Mucosa of descending colon (tissue), 3 donors: ENCODE measurements around the gene ZCWPW1. TPM values are rescaled to one million over a fixed set of nuclear protein-coding genes. Genes with fewer than 3 reads are reported as not detected.

Source experiments
- ATAC-seq: fragments of 200-7000 bp; cut with Tn5 transposase; one replicate; pipeline ENCODE4 v1.9.1; 2020; ENCODE audit warnings: mild to moderate bottlenecking, moderate library complexity
- DNase-seq, 3 donors: peaks; one replicate each; pipeline ENCODE4 v3.0.0-alpha.2; 2020
- H3K36me3 ChIP-seq: fragments of 200-600 bp; one replicate; pipeline ENCODE4 v1.8.0; 2021; ENCODE audit warnings: low read depth, mild to moderate bottlenecking
- H3K4me1 ChIP-seq: fragments of 200-600 bp; one replicate; pipeline ENCODE4 v1.8.0; 2021; ENCODE audit warnings: low read depth, mild to moderate bottlenecking
- H3K4me3 ChIP-seq: fragments of 200-600 bp; one replicate; pipeline ENCODE4 v1.8.0; 2021; ENCODE audit warnings: mild to moderate bottlenecking
- H3K9me3 ChIP-seq: fragments of 200-600 bp; one replicate; pipeline ENCODE4 v1.8.0; 2021; ENCODE audit warnings: mild to moderate bottlenecking
- CTCF ChIP-seq: fragments of 200-600 bp; IDR thresholded peaks from one replicate; pipeline ENCODE4 v1.8.0; 2022; ENCODE audit warnings: antibody characterized with exemption, mild to moderate bottlenecking
- intact Hi-C, 2 donors: fragments of 100-400 bp; cut with DNase I in 1 of 2; cut with micrococcal nuclease in 1 of 2; formaldehyde crosslinking; loops; one replicate each; pipeline versions ENCODE4 v1.11.0 to v1.11.1; 2022; cut with DNase I, micrococcal nuclease
- total RNA-seq, 3 donors: library from RNA; stranded (reverse); fragmentation: NEBNext Ultra II Directional in 2 of 3; extraction: Animal tissue kit (Norgen Biotek cat#: 25700) in 2 of 3; gene quantifications; one replicate each; pipeline versions ENCODE4 v1.2.1 to v1.2.4, GENCODE V29; 2021 to 2023
- donor health status: DM: no; HTN: no; CAD: no; lungs with moderate emphysema.
- donor health status: DM: no; HTN: no; CAD: no.
- donor health status: DM: no; HTN: yes; CAD: no.

ZCWPW1 gene
- total RNA-seq, 3 donors from 2014 or later: 1.8 to 6.1 (median 2.3) TPM

DNA sequence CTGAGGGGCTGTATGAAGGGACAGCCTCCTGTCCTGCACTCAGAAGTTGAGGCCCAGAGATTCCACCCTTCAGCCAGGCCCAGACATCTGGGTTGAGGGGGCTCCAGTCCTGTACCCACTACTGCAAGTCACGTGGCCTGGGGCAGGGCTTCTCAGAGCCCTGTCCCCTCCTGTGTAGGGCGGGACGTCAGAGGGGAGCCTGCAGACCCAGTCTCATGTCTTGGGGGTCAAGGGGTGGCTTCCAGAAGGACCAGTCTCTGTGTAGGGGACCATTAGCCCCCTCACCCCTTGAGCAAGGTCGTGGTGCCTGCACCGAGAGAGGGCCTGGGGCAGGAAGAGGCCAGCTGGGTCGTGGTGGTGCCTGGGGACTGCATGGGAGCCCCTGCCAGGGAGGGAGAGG lies 55.8 kb downstream of the ZCWPW1 start:
- Histone ChIP-seq H3K9me3 (no peaks in the 10 kb centered on the region), H3K36me3 (no peaks in the 10 kb centered on the region), H3K4me3 (no peak overlapping the region), H3K4me1 (no peaks in the 10 kb centered on the region)
- intact Hi-C loops: no loop called here
- no peak for ATAC-seq
- no peak for DNase-seq
- TF ChIP-seq CTCF: no peak

DNA sequence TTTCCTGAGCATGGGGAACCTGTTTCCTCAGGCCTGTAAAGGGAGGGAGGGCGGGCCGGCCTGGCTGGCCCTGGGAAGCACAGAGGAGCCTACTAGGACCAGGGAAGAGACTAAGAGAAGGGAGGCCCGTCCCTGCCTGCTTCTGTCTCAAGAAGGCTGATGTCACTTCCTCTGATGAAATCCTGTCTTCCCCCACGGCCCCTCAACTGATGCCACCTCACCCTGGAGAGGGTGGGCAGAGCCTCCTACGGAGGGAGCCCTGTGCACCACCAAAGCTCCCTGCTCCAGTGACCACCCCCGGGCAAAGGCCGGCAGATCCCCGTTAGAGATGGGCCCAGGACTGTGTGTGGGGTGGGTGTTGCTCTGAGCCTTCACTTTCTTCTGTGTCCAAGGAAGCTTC lies 56.2 kb downstream of the ZCWPW1 start:
- no peak for DNase-seq
- Histone ChIP-seq H3K36me3 (no peaks in the 10 kb centered on the region), H3K4me1 (no peaks in the 10 kb centered on the region), H3K4me3 (no peak overlapping the region), H3K9me3 (no peaks in the 10 kb centered on the region)
- peak; percentile 6 for ATAC-seq
- intact Hi-C loops: no loop called here
- TF ChIP-seq CTCF: no peak

DNA sequence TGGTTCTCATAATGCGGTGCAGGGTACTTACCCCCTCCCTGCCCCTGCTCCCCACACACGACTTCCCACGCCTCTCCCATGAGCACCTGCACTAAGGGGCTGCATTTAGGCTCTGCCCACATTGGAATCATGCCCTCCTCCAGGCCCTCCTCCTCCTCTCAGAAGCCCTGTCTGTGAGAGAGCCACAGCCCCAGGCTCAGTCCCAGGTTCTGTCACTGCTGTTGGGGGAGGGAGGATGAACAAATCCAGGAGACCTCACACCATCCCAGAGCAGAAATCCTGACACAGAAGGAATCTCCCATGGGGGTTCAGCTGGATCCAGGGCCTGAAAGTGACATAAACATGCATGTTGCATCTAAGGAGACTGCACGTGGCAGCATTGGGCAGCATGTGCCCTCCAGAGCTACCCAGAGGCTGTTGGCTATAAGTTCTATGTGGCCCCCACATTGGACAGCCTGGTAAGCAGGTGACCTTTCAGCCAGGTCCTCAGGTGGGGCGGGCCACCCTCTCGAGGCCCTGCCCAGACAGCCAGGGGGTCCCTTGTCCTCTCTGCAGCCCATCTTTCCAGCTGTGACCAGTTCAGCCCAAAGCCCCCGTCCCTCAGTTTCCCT lies 56.8 kb downstream of the ZCWPW1 start:
- no peak for ATAC-seq
- TF ChIP-seq CTCF: no peak

DNA sequence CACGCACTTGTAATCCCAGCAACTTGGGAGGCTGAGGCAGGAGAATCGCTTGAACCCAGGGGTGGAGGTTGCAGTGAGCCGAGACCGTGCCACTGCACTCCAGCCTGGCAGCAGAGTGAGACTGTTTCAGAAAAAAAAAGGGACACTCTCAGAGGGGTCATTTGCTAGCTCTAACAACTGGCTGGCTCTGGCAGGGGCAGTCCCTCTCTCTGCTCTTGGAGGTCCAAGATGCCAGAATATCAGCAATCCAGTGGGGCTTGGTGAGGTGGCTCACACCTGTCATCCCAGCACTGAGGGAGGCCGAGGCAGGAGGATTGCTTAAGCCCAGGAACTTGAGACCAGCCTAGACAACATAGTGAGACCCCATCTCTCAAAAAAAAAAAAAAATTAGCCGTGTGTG lies 57.8 kb downstream of the ZCWPW1 start:
- Histone ChIP-seq H3K4me3 (no peak overlapping the region), H3K9me3 (no peaks in the 10 kb centered on the region), H3K4me1 (no peaks in the 10 kb centered on the region), H3K36me3 (no peaks in the 10 kb centered on the region)
- no peak for ATAC-seq
- peak in 1 of 3 donors; percentile 13 for DNase-seq
- no peak for TF ChIP-seq CTCF
- intact Hi-C loops: no loop called here

More for the DNA sequence above, 56.8 kb downstream of the ZCWPW1 start:
- no peak for DNase-seq
- H3K9me3 ChIP-seq: no peaks in the 10 kb centered on the region
- H3K36me3 ChIP-seq: no peaks in the 10 kb centered on the region
- H3K4me1 ChIP-seq: no peaks in the 10 kb centered on the region
- intact Hi-C loops: no loop called here
- H3K4me3 ChIP-seq: no peak overlapping the region

DNA sequence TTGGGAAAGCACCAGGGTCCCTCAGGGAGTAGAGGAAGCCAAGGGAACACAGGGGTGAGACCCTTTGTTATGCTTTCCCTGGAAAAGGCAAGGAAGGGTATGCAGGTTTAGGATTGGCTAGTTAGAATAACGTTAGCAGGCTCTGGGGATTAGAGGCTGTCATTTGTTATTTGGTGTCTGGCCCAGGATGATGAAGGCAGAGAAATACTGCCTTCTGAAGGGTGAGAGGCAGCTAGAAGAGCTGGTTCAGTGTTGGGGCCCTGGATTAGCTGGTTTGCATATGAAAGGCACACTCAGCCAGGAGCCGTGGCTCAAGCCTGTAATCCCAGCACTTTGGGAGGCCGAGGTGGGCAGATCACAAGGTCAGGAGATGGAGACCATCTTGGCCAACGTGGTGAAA lies 58.2 kb downstream of the ZCWPW1 start:
- TF ChIP-seq CTCF: no peak
- no peaks in the 10 kb centered on the region for H3K9me3 ChIP-seq
- DNase-seq: no peak
- intact Hi-C loops: no loop called here
- H3K36me3 ChIP-seq: no peaks in the 10 kb centered on the region
- no peaks in the 10 kb centered on the region for H3K4me1 ChIP-seq
- ATAC-seq: no peak
- no peak overlapping the region for H3K4me3 ChIP-seq

DNA sequence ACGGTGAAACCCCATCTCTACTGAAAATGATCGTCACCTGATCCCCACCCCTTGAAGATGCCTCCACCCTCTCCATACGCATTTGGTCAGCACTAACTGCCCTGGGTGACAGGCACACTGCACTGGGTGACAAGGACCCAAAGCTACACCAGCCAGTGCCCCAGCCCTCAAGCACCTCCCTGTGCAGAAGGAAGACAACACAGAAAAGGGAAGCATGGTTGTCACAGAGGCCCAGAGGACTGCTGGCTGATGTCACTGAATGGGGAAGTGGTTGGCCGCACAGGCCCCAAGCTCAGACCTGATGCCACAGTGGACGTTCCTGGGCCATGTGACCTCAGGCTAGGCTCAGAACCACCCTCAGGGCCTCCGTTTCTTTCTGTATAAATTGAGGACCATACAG lies 59.4 kb downstream of the ZCWPW1 start:
- DNase-seq (peak; percentile 55 to 85 (median 58)), ATAC-seq (peak; percentile 69)
- TF ChIP-seq CTCF: no peak
- no peak overlapping the region for H3K4me3 ChIP-seq
- no peaks in the 10 kb centered on the region for H3K36me3 ChIP-seq
- H3K4me1 ChIP-seq: no peaks in the 10 kb centered on the region
- no peaks in the 10 kb centered on the region for H3K9me3 ChIP-seq
- intact Hi-C loops: no loop called here
